Neuronal stem cell (in vitro differentiated cells): ENCODE results near the gene PPP2R5B.

Source experiments
- DNase-seq: peaks from one replicate; pipeline ENCODE4 v3.0.0-alpha.2; 2013; ENCODE audit warnings: low spot score
- H2AFZ ChIP-seq: one replicate; pipeline ENCODE4 v1.6.1; 2013; ENCODE audit warnings: mild to moderate bottlenecking, low read length, inconsistent platforms
- H2AK5ac ChIP-seq: 2 replicates; pipeline ENCODE4 v1.6.1; 2013; ENCODE audit warnings: low read depth, mild to moderate bottlenecking, inconsistent platforms, low read length, moderate library complexity, mixed read lengths
- H2BK120ac ChIP-seq: 2 replicates; pipeline ENCODE4 v1.6.1; 2013; ENCODE audit warnings: low read depth, mild to moderate bottlenecking, inconsistent platforms, low read length, moderate library complexity, mixed read lengths
- H2BK12ac ChIP-seq: one replicate; pipeline ENCODE4 v1.6.1; 2013; ENCODE audit warnings: low read length, inconsistent platforms
- H2BK15ac ChIP-seq: 2 replicates; pipeline ENCODE4 v1.6.1; 2013; ENCODE audit warnings: mild to moderate bottlenecking, low read length, inconsistent platforms, mixed read lengths
- H2BK5ac ChIP-seq: one replicate; pipeline ENCODE4 v1.6.1; 2013; ENCODE audit warnings: inconsistent platforms, mild to moderate bottlenecking, low read length, moderate library complexity
- H3K14ac ChIP-seq: one replicate; pipeline ENCODE4 v1.6.1; 2013; ENCODE audit warnings: low read length, inconsistent platforms
- H3K18ac ChIP-seq: 2 replicates; pipeline ENCODE4 v1.6.1; 2013; ENCODE audit warnings: low read length, inconsistent platforms
- H3K23ac ChIP-seq: 2 replicates; pipeline ENCODE4 v1.6.1; 2013; ENCODE audit warnings: low read depth, mild to moderate bottlenecking, mixed read lengths, low read length, inconsistent platforms; ENCODE audit not compliant: poor library complexity
- H3K27ac ChIP-seq: replicated peaks from 3 replicates; pipeline ENCODE4 v1.5.1; 2013; ENCODE audit warnings: low read length, inconsistent platforms
- H3K27me3 ChIP-seq, 3 experiments: 2 replicates each; pipeline ENCODE4 v1.6.1; 2013; ENCODE audit warnings: low read length in 3 of 3, mild to moderate bottlenecking in 2 of 3, inconsistent platforms in 1 of 3, low read depth in 1 of 3, mixed read lengths in 1 of 3, moderate library complexity in 1 of 3; ENCODE audit not compliant: control insufficient read depth in 3 of 3, insufficient read depth in 3 of 3
- H3K36me3 ChIP-seq, 2 donors: replicated peaks in 1 of 2; 2 replicates each; pipeline ENCODE4 v1.6.1; 2013; ENCODE audit warnings: low read length in 2 of 2; ENCODE audit not compliant: control insufficient read depth in 2 of 2, insufficient read depth in 2 of 2
- H3K4ac ChIP-seq: 2 replicates; pipeline ENCODE4 v1.6.1; 2013; ENCODE audit warnings: inconsistent platforms, mild to moderate bottlenecking, low read length, moderate library complexity
- H3K4me1 ChIP-seq, 2 donors: 1 replicate in 1 of 2; 2 replicates in 1 of 2; pipeline ENCODE4 v1.6.1; 2013; ENCODE audit warnings: low read length in 2 of 2, low read depth in 1 of 2; ENCODE audit not compliant: control insufficient read depth in 2 of 2, insufficient read depth in 1 of 2
- H3K4me2 ChIP-seq: one replicate; pipeline ENCODE4 v1.6.1; 2013; ENCODE audit warnings: mild to moderate bottlenecking, low read length, inconsistent platforms; ENCODE audit not compliant: insufficient read depth, poor library complexity, severe bottlenecking
- H3K4me3 ChIP-seq, 2 donors: 2 replicates each; pipeline ENCODE4 v1.5.1; 2013; ENCODE audit warnings: low read length in 2 of 2, mild to moderate bottlenecking in 2 of 2, inconsistent platforms in 1 of 2, moderate library complexity in 1 of 2
- H3K79me1 ChIP-seq: one replicate; pipeline ENCODE4 v1.6.1; 2013; ENCODE audit warnings: low read depth, mild to moderate bottlenecking, inconsistent platforms, low read length, moderate library complexity
- H3K9ac ChIP-seq: one replicate; pipeline ENCODE4 v1.6.1; 2013; ENCODE audit warnings: mild to moderate bottlenecking, low read depth, low read length, inconsistent platforms; ENCODE audit not compliant: poor library complexity
- H3K9me3 ChIP-seq, 2 donors: replicated peaks in 1 of 2; 2 replicates each; pipeline versions ENCODE3 to v1.6.1; 2013; ENCODE audit warnings: low read length in 2 of 2, mild to moderate bottlenecking in 2 of 2, inconsistent platforms in 1 of 2, low read depth in 1 of 2, mixed read lengths in 1 of 2, moderate library complexity in 1 of 2; ENCODE audit not compliant: control insufficient read depth in 2 of 2, insufficient read depth in 1 of 2
- H4K8ac ChIP-seq: one replicate; pipeline ENCODE4 v1.6.1; 2013; ENCODE audit warnings: low read depth, mild to moderate bottlenecking, inconsistent platforms, low read length, moderate library complexity
- H4K91ac ChIP-seq: one replicate; pipeline ENCODE4 v1.6.1; 2013; ENCODE audit warnings: low read length, low read depth, mild to moderate bottlenecking, inconsistent platforms; ENCODE audit not compliant: poor library complexity
- WGBS, 2 donors: extraction: QIAGEN DNeasy Blood & Tissue Kit; methylation state at CpG; one replicate each; pipeline ENCODE4 v1.1.7; 2013; ENCODE audit warnings: missing lambda C conversion rate in 2 of 2, mixed read lengths in 1 of 2; ENCODE audit not compliant: insufficient read length in 2 of 2, insufficient replicate concordance in 1 of 2; ENCODE audit errors: extremely low coverage in 2 of 2; 5-methylcytosine and 5-hydroxymethylcytosine counted together

Gene PPP2R5B

GRCh38 chr11:64903291-64903833, 21.1 kb upstream of the PPP2R5B start:
- H2AK5ac ChIP-seq, result no peak overlapping the region
- no peaks in the 10 kb centered on the region for H3K4me1 ChIP-seq
- peaks cover 4% of the 10 kb centered on the region for H3K79me1 ChIP-seq
- H3K9ac ChIP-seq, result no peak overlapping the region
- no peak for DNase-seq
- H2AFZ ChIP-seq, result no peak overlapping the region
- H2BK5ac ChIP-seq, result no peak overlapping the region
- H3K27me3 ChIP-seq, result no peaks in the 10 kb centered on the region
- H3K4me2 ChIP-seq, result no peak overlapping the region
- H3K36me3 ChIP-seq, result peaks cover 37 to 52% of the 10 kb centered on the region in 2 donors
- H3K18ac ChIP-seq, result no peak overlapping the region
- no CpG with 5 or more reads among the region's 23 CpGs for WGBS, 2 donors
- H3K27ac ChIP-seq, result no peak overlapping the region
- no peaks in the 10 kb centered on the region for H3K9me3 ChIP-seq
- H4K91ac ChIP-seq, result no peak overlapping the region
- H3K23ac ChIP-seq, result no peak overlapping the region
- no peak overlapping the region for H3K14ac ChIP-seq
- H2BK12ac ChIP-seq, result no peak overlapping the region
- H2BK120ac ChIP-seq, result no peak overlapping the region
- no peak overlapping the region for H2BK15ac ChIP-seq
- peak overlapping the region; percentile 43 for H4K8ac ChIP-seq
- H3K4me3 ChIP-seq, result no peak overlapping the region
- H3K4ac ChIP-seq, result no peak overlapping the region

- H2AFZ ChIP-seq, result no peak overlapping the region
- no peaks in the 10 kb centered on the region for H3K9me3 ChIP-seq
- H3K14ac ChIP-seq, result no peak overlapping the region
- no peak overlapping the region for H4K91ac ChIP-seq
- H3K4ac ChIP-seq, result no peak overlapping the region
- no peaks in the 10 kb centered on the region for H3K4me1 ChIP-seq
- H2BK120ac ChIP-seq, result no peak overlapping the region
- H3K4me3 ChIP-seq, result peak overlapping the region in 1 of 2 donors; percentile 64
- H3K79me1 ChIP-seq, result peaks cover 4% of the 10 kb centered on the region
- peak overlapping the region; percentile 76 for H4K8ac ChIP-seq
- no peak overlapping the region for H2AK5ac ChIP-seq
- H3K4me2 ChIP-seq, result no peak overlapping the region
- no peaks in the 10 kb centered on the region for H3K27me3 ChIP-seq
- H2BK12ac ChIP-seq, result peak overlapping the region; percentile 10
- H3K9ac ChIP-seq, result no peak overlapping the region
- H3K27ac ChIP-seq, result no peak overlapping the region
- no CpG with 5 or more reads among the region's 25 CpGs for WGBS, 2 donors
- no peak overlapping the region for H3K18ac ChIP-seq
- H2BK15ac ChIP-seq, result no peak overlapping the region
- no peak for DNase-seq
- H3K36me3 ChIP-seq, result peaks cover 41 to 71% of the 10 kb centered on the region in 2 donors
- no peak overlapping the region for H2BK5ac ChIP-seq
- H3K23ac ChIP-seq, result no peak overlapping the region
These were observed 18.8 kb upstream of the PPP2R5B start for GRCh38 chr11:64905516-64906313.

- H3K9ac ChIP-seq, result no peak overlapping the region
- H2AK5ac ChIP-seq, result no peak overlapping the region
- H3K36me3 ChIP-seq, result peaks cover 45 to 75% of the 10 kb centered on the region in 2 donors
- H3K79me1 ChIP-seq, result peaks cover 4% of the 10 kb centered on the region
- no peak overlapping the region for H2BK15ac ChIP-seq
- no peak overlapping the region for H2AFZ ChIP-seq
- H3K4ac ChIP-seq, result no peak overlapping the region
- H3K27ac ChIP-seq, result no peak overlapping the region
- DNase-seq, result no peak
- H3K18ac ChIP-seq, result no peak overlapping the region
- no peak overlapping the region for H2BK5ac ChIP-seq
- no peak overlapping the region for H3K4me3 ChIP-seq
- no peak overlapping the region for H4K91ac ChIP-seq
- no CpG with 5 or more reads among the region's 13 CpGs for WGBS, 2 donors
- no peak overlapping the region for H4K8ac ChIP-seq
- H2BK120ac ChIP-seq, result no peak overlapping the region
- H3K23ac ChIP-seq, result no peak overlapping the region
- H3K14ac ChIP-seq, result no peak overlapping the region
- no peak overlapping the region for H2BK12ac ChIP-seq
- H3K9me3 ChIP-seq, result no peaks in the 10 kb centered on the region
- no peaks in the 10 kb centered on the region for H3K27me3 ChIP-seq
- H3K4me2 ChIP-seq, result no peak overlapping the region
- no peaks in the 10 kb centered on the region for H3K4me1 ChIP-seq
These were observed 18.2 kb upstream of the PPP2R5B start for GRCh38 chr11:64906314-64906635.

- Histone ChIP-seq H3K27me3 (no peaks in the 10 kb centered on the region), H3K9ac (no peak overlapping the region), H3K23ac (no peak overlapping the region), H2BK120ac (no peak overlapping the region), H3K4me1 (no peaks in the 10 kb centered on the region), H3K36me3 (peaks cover 43 to 73% of the 10 kb centered on the region in 2 donors), H2AK5ac (no peak overlapping the region), H2BK12ac (no peak overlapping the region), H3K14ac (no peak overlapping the region), H3K4me3 (no peak overlapping the region), H3K4me2 (no peak overlapping the region), H3K9me3 (no peaks in the 10 kb centered on the region), H2BK15ac (no peak overlapping the region), H4K8ac (no peak overlapping the region), H3K18ac (no peak overlapping the region), H2BK5ac (peak overlapping the region; percentile 24), H2AFZ (no peak overlapping the region), H3K4ac (no peak overlapping the region), H3K27ac (no peak overlapping the region), H3K79me1 (peaks cover 4% of the 10 kb centered on the region), H4K91ac (no peak overlapping the region)
- WGBS, 2 donors, result no CpG with 5 or more reads among the region's 11 CpGs
- no peak for DNase-seq
These were observed 15.7 kb upstream of the PPP2R5B start for GRCh38 chr11:64908766-64909165.
